Measurements from ENCODE around the gene MAGEB1. TPM values are rescaled to one million over a fixed set of nuclear protein-coding genes. Genes with fewer than 3 reads are reported as not detected.

The MAGEB1 gene
- not detected in 2 replicates for total RNA-seq

GRCh38 chrX:30246769-30247489, at the start of gene MAGEB1:
TSS of gene MAGEB1 (plus strand) at chrX:30247146. CDS start at chrX:30250494, 3,348 bp downstream.

GRCh38 chrX:30215357-30215843, 31.5 kb upstream of the MAGEB1 start, which contains the start of gene MAGEB2:
TSS of gene MAGEB2 (plus strand) at chrX:30215563. CDS start at chrX:30218581, 3,018 bp downstream.

GRCh38 chrX:30230395-30230794, 16.6 kb upstream of the MAGEB1 start, which contains the start of gene MAGEB3:
TSS of gene MAGEB3 (plus strand) at chrX:30230657. CDS start at chrX:30235925, 5,268 bp downstream.

GRCh38 chrX:30241724-30242415, 5.1 kb upstream of the MAGEB1 start, which contains the start of gene MAGEB4:
TSS of gene MAGEB4 (plus strand) at chrX:30242000. CDS start at chrX:30242136, 136 bp downstream.

Other genes starting within 250 kb of the MAGEB1 start
- not detected in 2 replicates for gene MAGEB2, start 31.6 kb upstream of the MAGEB1 start, total RNA-seq
- not detected in 2 replicates for gene MAGEB3, start 16.5 kb upstream of the MAGEB1 start, total RNA-seq
- gene MAGEB4, start 5.1 kb upstream of the MAGEB1 start, total RNA-seq = not detected in 2 replicates
- 0.32 and 1.0 TPM in 2 replicates for gene NR0B1, start 62.2 kb downstream of the MAGEB1 start, total RNA-seq

All from bronchial smooth muscle cell (primary cell).